GM19395 (cell line): ENCODE results near the gene ZMYM1.
"Not testable (repeated sequence)": the region's sequence is repeated elsewhere in the genome, so short reads cannot be mapped to it uniquely, and the experiment has no call there.

Source experiments
- ATAC-seq: cut with Tn5 transposase; IDR thresholded peaks from one replicate; pipeline ENCODE4 v1.9.1; 2021; ENCODE audit warnings: mild to moderate bottlenecking, moderate library complexity; ENCODE audit not compliant: unreplicated experiment

The ZMYM1 gene

DNA sequence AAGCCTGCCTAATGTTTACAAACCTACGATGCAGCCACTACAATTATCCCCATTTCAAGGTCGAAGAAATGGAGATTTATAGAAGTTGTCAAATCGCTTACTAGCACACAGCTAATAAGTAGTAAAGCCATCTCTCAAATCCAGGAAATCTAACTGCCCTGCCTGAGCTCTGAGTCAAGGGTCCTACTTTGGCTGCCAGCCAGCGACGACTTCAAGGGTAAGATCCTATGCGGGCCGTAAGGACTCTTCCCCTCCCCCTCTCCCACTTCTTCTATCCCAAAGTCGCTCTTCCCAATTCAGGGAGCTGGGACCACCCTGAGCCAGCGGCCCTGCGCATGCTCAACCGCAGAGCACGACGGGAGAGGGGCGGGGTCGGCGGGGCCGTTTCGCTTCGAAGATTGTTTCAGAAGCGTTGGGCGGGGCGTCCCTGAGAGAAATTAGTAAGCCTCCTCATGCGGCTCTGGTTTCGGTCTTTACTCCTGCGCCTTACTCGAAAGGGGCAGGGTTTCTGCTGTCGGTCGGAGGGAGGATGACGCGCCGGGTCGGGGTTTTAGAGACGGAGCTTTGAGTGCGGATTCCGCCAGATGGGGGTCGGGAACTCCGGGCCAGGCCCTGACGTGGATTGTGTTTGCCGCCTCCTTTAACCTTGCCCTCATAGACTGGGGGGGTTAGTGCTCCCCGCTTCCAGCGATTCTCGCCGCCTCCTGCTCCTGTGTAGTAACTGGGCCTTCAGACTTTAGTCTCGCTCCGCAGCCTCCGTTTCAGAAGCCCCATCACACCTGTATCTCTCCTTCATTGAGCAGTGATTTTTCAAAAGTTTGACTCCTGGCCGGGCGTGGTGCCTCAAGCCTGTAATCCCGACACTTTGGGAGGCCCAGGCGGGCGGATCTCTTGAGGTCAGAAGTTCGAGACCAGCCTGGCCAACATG is at the start of gene ZMYM1:
Gene ZMYM1 (plus strand): TSS at position 383 of the 928 bp plus-strand sequence. CDS start 14,603 bp downstream, outside the sequence.
- ATAC-seq = peak; percentile 96

DNA sequence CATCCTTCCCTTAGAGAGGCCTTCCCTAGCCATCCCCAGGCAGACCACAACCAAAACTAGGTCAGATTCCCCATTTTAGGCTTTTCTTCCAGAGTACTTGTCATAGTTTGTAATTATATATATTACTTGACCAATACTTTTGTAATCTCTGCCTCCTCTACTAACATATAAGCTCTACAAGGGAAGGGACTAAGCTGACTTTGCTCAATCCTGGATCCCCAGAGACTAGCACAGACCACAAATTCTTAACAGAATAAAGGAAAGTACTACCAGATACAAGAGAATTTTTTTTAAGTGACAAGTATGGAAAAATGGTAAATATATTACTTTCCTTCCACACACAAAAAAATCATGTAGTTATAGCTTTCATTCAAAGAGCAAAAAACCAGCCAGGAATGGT is 49.4 kb upstream of the ZMYM1 start:
- ATAC-seq = no peak

DNA sequence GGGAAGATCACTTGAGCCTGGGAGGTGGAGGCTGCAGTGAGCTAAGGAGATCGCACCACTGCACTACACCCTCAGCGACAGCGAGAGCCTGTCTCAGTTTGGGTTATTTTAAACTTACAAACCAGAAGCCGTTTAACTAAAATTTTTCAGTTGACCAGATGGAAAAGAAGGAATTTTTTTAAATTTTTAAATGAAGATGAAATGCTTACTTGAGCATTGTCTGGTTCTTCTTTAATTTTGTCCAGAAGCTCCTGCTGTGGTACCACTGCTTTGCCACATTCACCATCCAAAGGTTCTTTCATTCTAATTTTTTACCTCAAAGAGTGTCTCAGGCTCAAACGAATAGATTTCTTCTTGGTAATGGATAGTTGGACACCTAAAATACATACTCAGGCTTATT is 48.8 kb upstream of the ZMYM1 start:
- no peak for ATAC-seq

GRCh38 chr1:35030756-35031446 is 48.3 kb upstream of the ZMYM1 start:
- peak; percentile 46 for ATAC-seq

GRCh38 chr1:35032384-35032739 is 46.8 kb upstream of the ZMYM1 start:
- no peak for ATAC-seq

GRCh38 chr1:35033346-35033745 is 45.8 kb upstream of the ZMYM1 start:
- no peak for ATAC-seq

GRCh38 chr1:35036621-35037020 is 42.6 kb upstream of the ZMYM1 start:
- no peak for ATAC-seq

DNA sequence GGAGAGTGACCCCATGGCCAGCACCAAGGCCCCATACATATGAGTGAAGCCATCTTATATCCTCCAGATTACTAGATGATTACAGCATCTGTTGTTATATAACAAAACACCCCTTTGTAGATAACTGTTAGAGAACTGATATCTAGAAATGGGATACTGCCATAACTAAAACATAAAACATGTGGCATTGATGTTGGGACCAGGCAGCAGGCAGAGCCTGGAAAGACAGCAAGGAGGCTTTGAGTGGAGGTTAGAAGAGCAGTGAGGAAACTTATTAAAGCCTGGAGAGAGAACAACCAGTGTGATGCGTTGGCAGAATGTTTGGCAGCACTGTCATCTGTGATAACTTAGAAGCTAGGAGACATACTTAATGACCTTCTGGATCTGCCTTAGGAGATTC is 42.0 kb upstream of the ZMYM1 start:
- no peak for ATAC-seq

DNA sequence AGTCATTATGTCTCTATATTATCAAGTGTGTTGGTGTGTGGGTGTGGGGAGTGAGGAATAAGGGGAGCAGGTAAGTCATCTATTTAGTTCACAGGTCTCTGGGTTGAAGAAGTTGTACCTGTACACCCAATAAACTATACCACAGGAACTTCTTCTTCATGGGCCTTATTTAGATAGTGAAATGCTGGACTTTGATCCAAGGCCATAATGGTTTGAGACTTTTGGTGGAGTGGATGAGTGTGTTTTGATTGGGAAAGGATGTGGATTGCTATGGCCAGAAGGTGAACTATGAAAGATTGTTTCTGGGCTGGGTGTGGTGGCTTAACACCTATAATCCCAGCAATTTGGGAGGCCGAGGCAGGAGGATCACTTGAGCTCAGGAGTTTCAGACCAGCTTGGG is 40.5 kb upstream of the ZMYM1 start:
- no peak for ATAC-seq

DNA sequence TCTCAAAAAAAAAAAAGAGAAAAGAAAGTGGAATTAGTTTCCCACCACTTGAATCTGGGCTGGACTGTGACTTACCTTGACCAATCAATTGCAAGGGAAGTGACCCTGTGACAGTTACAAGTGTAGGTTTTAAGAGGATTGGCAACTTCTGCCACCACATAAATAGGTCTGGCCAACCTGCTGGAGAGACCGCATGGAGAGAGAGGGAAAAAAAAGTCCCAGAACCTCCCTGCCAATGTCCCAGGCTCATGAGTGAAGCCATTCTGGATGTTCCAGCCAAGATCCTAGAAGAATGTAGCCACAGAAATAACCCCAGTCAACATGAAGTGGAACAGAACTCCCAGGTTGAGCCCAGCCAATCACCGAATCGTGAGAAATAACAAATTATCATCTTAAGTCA is 35.7 kb upstream of the ZMYM1 start:
- ATAC-seq = no peak

DNA sequence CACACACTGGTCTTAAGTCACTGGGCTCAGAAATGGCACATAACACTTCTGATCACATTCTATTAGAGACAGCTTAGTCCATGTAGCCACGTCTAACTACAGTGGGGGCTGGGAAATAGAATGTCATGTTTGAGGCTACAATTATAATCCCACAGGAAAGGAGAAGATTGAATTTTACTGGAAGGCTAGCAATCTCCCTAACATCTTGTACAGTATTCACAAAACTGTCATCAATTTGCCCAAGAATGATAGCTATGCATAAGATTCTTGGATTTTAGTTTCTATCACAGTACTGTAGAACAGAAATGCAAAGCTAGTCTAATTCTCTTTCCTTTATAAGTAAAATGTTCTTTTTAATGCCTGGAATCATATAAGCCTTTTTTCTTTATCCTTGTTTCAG is 34.8 kb upstream of the ZMYM1 start:
- no peak for ATAC-seq

GRCh38 chr1:35046730-35047129 is 32.5 kb upstream of the ZMYM1 start:
- no peak for ATAC-seq

- no peak for ATAC-seq
These were observed 31.9 kb upstream of the ZMYM1 start for GRCh38 chr1:35047188-35047858.

GRCh38 chr1:35049116-35049515 is 30.1 kb upstream of the ZMYM1 start:
- no peak for ATAC-seq

DNA sequence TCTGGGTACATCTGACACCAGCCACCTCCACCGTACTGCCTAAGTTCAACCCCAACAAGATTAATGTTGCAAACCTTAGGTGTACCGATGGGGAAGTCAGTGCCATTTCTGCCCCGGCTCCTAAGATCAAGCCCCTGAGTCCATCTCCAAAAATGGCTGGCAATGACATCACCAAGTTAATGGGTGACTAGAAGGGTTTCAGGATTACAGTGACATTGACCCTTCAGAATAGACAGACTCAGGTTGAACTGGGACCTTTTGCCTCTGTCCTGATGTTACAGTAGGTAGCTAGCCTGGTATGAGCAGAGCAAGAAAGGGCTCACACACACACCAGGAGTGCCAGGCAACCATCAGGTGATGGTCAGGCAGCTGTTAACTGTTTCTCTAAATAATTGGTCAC is 25.8 kb upstream of the ZMYM1 start:
- ATAC-seq = no peak

- not testable (repeated sequence) for ATAC-seq
These were observed 24.9 kb upstream of the ZMYM1 start for GRCh38 chr1:35054282-35054681.

DNA sequence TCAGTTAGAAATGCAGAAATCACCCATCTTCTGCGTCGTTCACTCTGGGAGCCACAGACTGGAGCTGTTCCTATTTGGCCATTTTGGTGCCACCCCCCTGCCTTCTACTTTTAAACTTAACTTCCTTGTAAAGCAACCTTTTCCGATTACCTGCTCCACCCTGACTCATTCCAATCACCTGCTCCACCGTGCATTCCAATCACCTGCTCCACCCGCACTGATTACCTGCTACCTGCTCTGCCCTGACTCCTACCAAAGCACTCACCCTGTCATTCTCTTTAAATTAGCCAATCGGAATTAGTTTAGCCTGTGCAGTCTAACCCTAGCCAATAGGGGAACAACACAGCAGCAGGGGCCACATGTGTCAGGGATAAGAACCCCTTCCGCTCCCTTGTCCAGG is 20.9 kb upstream of the ZMYM1 start:
- not testable (repeated sequence) for ATAC-seq

- no peak for ATAC-seq
These were observed 20.2 kb upstream of the ZMYM1 start for GRCh38 chr1:35058988-35059387.

DNA sequence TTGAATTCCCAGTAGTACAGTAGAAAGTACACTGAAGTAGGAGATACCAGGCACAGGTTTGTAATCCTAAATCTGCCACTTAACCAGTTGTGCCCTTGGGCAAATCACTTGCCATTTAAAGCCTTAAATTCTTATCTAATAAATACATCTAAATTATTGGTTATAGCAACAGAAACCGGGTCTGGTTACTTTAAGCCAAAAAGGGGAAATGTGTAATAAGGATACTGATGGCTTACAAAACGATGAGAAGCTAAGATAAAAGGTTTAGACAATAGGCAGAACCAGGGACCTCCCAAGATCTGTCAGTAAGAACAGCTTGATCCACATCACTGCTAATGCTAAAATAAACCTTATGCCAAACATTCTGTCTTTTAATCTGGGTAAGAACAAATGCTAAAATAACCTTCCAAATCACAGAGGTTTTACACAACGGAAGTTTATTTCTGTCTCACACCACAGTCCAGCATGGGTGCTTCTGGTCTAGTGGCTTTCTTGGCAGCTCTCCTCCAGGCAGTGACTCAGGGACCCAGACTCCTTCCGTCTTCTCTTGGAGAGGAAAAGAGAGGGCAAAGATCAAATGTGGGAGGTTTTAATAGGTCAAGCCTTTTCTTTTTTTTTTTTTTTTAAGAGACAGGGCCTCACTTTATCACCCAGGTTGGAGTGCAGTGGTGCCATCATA is 16.5 kb upstream of the ZMYM1 start:
- no peak for ATAC-seq

DNA sequence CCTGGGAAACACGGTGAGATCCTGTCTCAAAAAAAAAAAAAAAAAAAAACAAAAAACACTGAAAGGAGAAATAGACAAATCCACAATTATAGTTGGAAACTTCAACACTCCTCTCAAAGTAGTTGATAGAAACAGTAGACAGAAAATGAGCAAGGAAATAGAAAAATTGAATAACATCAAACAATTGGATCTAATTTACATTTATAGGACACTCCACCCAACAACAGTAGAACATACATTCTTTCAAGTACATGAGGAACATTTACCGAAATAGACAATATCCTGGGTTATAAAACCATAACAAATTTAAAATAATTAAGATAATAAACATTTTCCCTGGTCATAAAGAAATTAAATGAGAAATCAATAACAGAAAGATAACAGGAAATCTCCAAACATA is 14.9 kb upstream of the ZMYM1 start:
- ATAC-seq = no peak

- no peak for ATAC-seq
These were observed 9.4 kb upstream of the ZMYM1 start for GRCh38 chr1:35069746-35070145.
